Ramos (cell line): Measurements from ENCODE around the gene NGRN.
"Not testable (repeated sequence)": the region's sequence is repeated elsewhere in the genome, so short reads cannot be mapped to it uniquely, and the experiment has no call there.

ENCODE experiments used
- in situ Hi-C: fragments of 300-500 bp; cut with MboI; formaldehyde crosslinking; loops from one replicate; pipeline ENCODE4 v1.14.3; 2022; ENCODE audit warnings: low sequenced_read_pairs; ENCODE audit not compliant: unreplicated experiment

Gene NGRN

GRCh38 chr15:90271459-90272166 is 6.1 kb downstream of the NGRN start:
- in situ Hi-C loops = no loop called here

DNA sequence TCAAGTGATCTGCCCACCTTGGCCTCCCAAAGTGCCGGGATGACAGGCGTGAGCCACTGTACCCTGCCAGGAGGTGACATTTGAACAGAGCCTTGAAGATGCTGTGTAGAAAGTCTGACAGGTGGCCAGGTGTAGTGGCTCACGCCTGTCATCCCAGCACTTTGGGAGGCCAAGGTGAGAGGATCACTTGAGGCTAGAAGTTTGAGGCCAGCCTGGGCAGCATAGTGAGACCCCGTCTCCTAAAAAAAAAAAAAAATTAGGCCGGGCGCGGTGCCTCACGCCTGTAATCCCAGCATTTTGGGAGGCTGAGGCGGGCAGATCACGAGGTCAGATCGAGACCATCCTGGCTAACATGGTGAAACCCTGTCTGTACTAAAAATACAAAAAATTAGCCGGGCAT is 13.0 kb downstream of the NGRN start:
- in situ Hi-C loops = not testable (repeated sequence)

- in situ Hi-C loops = not testable (repeated sequence)
These were observed 15.3 kb downstream of the NGRN start for GRCh38 chr15:90280743-90281142.

GRCh38 chr15:90281637-90282036 is 16.2 kb downstream of the NGRN start:
- in situ Hi-C loops = not testable (repeated sequence)

GRCh38 chr15:90286678-90287077 is 21.2 kb downstream of the NGRN start:
- in situ Hi-C loops = no loop called here

GRCh38 chr15:90287101-90287500 is 21.6 kb downstream of the NGRN start:
- in situ Hi-C loops = no loop called here

DNA sequence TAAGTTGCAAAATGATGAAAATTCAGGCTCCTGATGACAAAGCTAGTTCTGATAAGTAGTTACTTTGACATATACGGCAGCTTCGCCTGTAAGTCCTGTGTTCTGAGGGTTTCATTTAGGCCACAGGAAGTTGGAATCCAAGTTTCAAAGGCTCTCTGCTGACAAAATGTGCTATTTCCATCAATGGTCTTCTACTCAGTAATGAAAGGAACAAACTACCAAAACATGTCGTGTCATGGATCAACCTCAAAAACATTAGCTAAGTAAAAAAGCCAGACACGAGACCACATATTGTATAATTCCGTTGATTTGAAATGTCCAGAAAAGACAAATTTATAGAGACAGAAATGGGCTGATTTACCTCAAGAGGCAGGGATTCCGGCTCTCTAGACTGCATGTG is 22.5 kb downstream of the NGRN start:
- in situ Hi-C loops = no loop called here

GRCh38 chr15:90291679-90292356 is 26.3 kb downstream of the NGRN start:
- in situ Hi-C loops = no loop called here

GRCh38 chr15:90293040-90293810 is 27.8 kb downstream of the NGRN start:
- in situ Hi-C loops = not testable (repeated sequence)

DNA sequence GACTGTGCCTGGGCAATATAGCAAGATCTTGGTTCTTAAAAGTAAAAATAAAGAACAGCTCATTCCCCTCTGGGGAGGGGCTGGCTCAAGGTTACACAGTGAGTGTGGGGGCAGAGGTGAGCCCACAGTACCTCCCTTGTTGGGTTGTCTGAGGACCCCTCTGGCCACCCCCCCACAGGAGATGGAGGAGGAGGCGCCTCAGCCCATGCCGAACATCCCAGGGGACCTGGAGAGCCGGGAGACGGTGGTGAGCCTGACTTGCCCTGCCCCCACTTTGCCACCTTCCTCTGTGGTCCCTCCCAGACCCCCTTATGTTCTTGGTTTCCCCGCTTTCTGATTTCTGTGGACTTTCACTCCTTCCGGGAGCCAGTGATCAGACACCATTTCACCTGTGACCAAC is 28.7 kb downstream of the NGRN start:
- in situ Hi-C loops = no loop called here

DNA sequence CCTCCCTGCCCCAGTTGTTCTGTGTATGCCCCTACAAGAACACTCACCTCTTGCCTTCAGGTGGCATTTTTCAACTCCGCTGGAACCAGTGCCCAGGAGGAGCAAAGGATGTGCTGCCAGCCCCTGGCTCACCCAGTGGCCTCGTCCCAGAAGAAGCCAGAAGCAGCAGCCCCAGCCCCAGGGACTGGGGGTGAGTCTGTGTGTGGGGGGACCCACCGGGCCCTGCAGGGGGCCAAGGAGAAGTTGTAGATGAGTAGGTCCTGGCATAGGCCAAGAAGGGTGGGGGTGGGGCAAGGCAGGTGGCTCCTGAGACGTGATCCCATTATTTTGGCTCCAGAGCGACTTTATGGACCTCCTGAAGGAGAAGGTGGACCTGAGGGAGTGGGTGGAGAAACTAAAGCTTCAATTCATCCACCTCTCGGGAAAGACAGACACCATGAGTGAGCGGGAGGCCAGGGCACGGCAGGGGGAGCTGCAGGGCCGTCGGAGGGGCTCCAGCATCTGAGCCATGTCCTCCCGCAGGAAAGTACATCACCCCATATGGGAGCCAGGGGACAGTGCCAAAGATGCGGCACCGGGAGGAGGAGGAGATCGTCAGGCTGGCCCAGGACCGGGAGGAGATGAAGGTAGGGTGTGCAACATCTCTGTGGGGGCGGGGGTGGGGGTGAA is 29.3 kb downstream of the NGRN start:
- in situ Hi-C loops = no loop called here

DNA sequence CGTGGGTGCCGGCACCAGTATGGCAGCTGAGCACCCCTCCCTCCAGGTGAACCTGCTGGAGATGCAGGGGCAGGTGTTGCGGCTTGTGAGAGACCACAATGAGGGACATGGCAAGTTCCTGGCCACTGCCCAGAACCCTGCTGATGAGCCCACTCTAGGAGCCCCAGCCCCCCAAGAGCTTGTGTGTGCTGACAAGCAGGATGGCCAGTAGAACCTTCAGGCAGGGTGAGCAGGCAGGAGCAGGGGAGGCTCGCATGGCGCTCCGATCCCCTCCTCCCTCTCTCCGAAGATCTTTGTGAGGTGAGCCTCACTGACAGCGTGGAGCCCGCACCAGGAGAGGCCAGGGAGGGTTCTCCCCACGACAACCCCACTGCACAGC is 29.8 kb downstream of the NGRN start:
- in situ Hi-C loops = no loop called here

GRCh38 chr15:90296316-90296884 is 30.9 kb downstream of the NGRN start:
- in situ Hi-C loops = not testable (repeated sequence)

GRCh38 chr15:90297021-90297420 is 31.5 kb downstream of the NGRN start:
- in situ Hi-C loops = no loop called here

- in situ Hi-C loops = loop anchor here (25.0 kb wide), 1 partner anchor 962 kb away; no protein-coding TSS in a partner anchor
These were observed 35.1 kb downstream of the NGRN start for GRCh38 chr15:90300541-90300940.

- in situ Hi-C loops = loop anchor here (25.0 kb wide), 1 partner anchor 961 kb away; no protein-coding TSS in a partner anchor
These were observed 35.7 kb downstream of the NGRN start for GRCh38 chr15:90300988-90301706.

- in situ Hi-C loops = loop anchor here (25.0 kb wide), 1 partner anchor 960 kb away; no protein-coding TSS in a partner anchor
These were observed 36.3 kb downstream of the NGRN start for GRCh38 chr15:90301707-90302300.

- in situ Hi-C loops = loop anchor here (25.0 kb wide), 1 partner anchor 957 kb away; no protein-coding TSS in a partner anchor
These were observed 39.9 kb downstream of the NGRN start for GRCh38 chr15:90305355-90305754.

DNA sequence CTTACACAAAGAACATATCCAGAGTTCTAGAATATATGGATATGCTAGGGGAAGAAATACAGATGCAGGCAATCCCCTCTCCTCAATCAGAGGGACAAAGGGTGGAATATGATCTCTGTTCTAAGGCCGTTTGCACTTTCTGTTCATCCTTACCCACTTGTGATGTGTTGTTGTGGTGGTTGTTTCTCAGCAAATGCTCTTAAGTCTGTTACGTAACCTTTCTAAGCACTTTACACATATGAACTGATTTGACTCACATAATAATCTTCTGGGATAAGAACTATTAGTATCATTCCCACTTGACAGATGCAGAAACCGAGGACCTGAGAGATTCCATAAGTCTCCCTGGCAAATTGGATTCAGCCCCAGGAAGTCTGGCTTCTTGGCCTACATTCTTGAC is 40.5 kb downstream of the NGRN start:
- in situ Hi-C loops = loop anchor here (25.0 kb wide), 1 partner anchor 956 kb away; no protein-coding TSS in a partner anchor
